DND-41 (cell line): ENCODE measurements around the gene ZC3H6.
"Not testable (repeated sequence)": the region's sequence is repeated elsewhere in the genome, so short reads cannot be mapped to it uniquely, and the experiment has no call there.

ENCODE experiments used
- ATAC-seq: fragments of 200-7000 bp; cut with Tn5 transposase; 3 replicates; pipeline ENCODE4 v1.9.1; 2021; ENCODE audit warnings: low read depth; ENCODE audit not compliant: insufficient read depth
- DNase-seq: peaks from one replicate; pipeline ENCODE4 v3.0.0-alpha.2; 2020
- H2AFZ ChIP-seq: 2 replicates; pipeline ENCODE4 v1.6.0; 2012; ENCODE audit warnings: low read depth, low read length
- H3K27ac ChIP-seq: 2 replicates; pipeline ENCODE4 v1.5.1; 2012; ENCODE audit warnings: low read length, inconsistent platforms
- H3K27me3 ChIP-seq: fragments of 200-600 bp; sonication (generic); 2 replicates; pipeline ENCODE4 v1.6.0; 2012; ENCODE audit warnings: low read length, mild to moderate bottlenecking, inconsistent platforms; ENCODE audit not compliant: insufficient read depth, poor library complexity
- H3K36me3 ChIP-seq: 2 replicates; pipeline ENCODE4 v1.5.1; 2012; ENCODE audit warnings: low read length, inconsistent platforms; ENCODE audit not compliant: insufficient read depth
- H3K4me1 ChIP-seq: 2 replicates; pipeline ENCODE4 v1.5.1; 2012; ENCODE audit warnings: mild to moderate bottlenecking, low read length; ENCODE audit not compliant: insufficient read depth
- H3K4me2 ChIP-seq: 2 replicates; pipeline ENCODE4 v1.6.0; 2012; ENCODE audit warnings: mild to moderate bottlenecking, moderate library complexity, low read length, inconsistent platforms; ENCODE audit not compliant: insufficient read depth
- H3K4me3 ChIP-seq, 2 experiments: fragments of 200-600 bp in 1 of 2; shearing (Covaris generic) in 1 of 2; 2 replicates each; pipeline ENCODE4 v1.5.1; 2012 to 2016; ENCODE audit warnings: inconsistent platforms in 2 of 2, low read length in 2 of 2, mild to moderate bottlenecking in 2 of 2, low read depth in 1 of 2, moderate library complexity in 1 of 2
- H3K79me2 ChIP-seq: 2 replicates; pipeline ENCODE4 v1.6.0; 2012; ENCODE audit warnings: low read length, inconsistent platforms; ENCODE audit not compliant: insufficient read depth
- H3K9ac ChIP-seq: 2 replicates; pipeline ENCODE4 v1.6.0; 2012; ENCODE audit warnings: low read depth, mild to moderate bottlenecking, inconsistent platforms, low read length, moderate library complexity
- H3K9me3 ChIP-seq: 2 replicates; pipeline ENCODE4 v1.5.1; 2012; ENCODE audit warnings: low read length, moderate library complexity, mild to moderate bottlenecking, inconsistent platforms; ENCODE audit not compliant: insufficient read depth, severe bottlenecking
- H4K20me1 ChIP-seq: 2 replicates; pipeline ENCODE4 v1.6.0; 2012; ENCODE audit warnings: low read length; ENCODE audit not compliant: insufficient read depth
- CTCF ChIP-seq: IDR thresholded peaks from 2 replicates; pipeline ENCODE4 v1.5.1; 2012; ENCODE audit warnings: borderline replicate concordance, low read length, moderate library complexity, mild to moderate bottlenecking; ENCODE audit not compliant: poor library complexity, severe bottlenecking; ENCODE audit errors: extremely low read depth
- EZH2 ChIP-seq: IDR thresholded peaks from 3 replicates; pipeline ENCODE4 v1.6.1; 2012; ENCODE audit warnings: borderline replicate concordance, low read depth, mild to moderate bottlenecking, moderate library complexity, low read length, inconsistent platforms; ENCODE audit not compliant: severe bottlenecking

ZC3H6 gene

GRCh38 chr2:112345030-112346027 is 69.9 kb downstream of the ZC3H6 start:
- Histone ChIP-seq H2AFZ (no peak overlapping the region), H3K9me3 (no peaks in the 10 kb centered on the region), H3K4me1 (no peaks in the 10 kb centered on the region), H3K4me3 (no peak overlapping the region), H3K27ac (no peak overlapping the region), H3K27me3 (no peaks in the 10 kb centered on the region), H3K79me2 (no peaks in the 10 kb centered on the region), H3K4me2 (no peak overlapping the region), H3K9ac (no peak overlapping the region), H3K36me3 (no peaks in the 10 kb centered on the region), H4K20me1 (no peaks in the 10 kb centered on the region)
- TF ChIP-seq CTCF (no peak), EZH2 (no peak)
- ATAC-seq, result no peak
- DNase-seq, result no peak

GRCh38 chr2:112352292-112352691 is 76.9 kb downstream of the ZC3H6 start:
- not testable (repeated sequence) for H4K20me1 ChIP-seq, DNase-seq

GRCh38 chr2:112352809-112353603 is 77.6 kb downstream of the ZC3H6 start:
- H2AFZ ChIP-seq, H3K9me3 ChIP-seq, H3K4me2 ChIP-seq, DNase-seq, ATAC-seq, H3K36me3 ChIP-seq, H4K20me1 ChIP-seq, H3K9ac ChIP-seq, H3K4me1 ChIP-seq, H3K27ac ChIP-seq, H3K27me3 ChIP-seq, H3K79me2 ChIP-seq, H3K4me3 ChIP-seq: not testable (repeated sequence)

More at GRCh38 chr2:112352292-112352691, 76.9 kb downstream of the ZC3H6 start:
- not testable (repeated sequence) for ATAC-seq, H3K4me3 ChIP-seq, H3K4me1 ChIP-seq, H3K27ac ChIP-seq, H3K27me3 ChIP-seq, H3K9ac ChIP-seq, H3K4me2 ChIP-seq, H3K79me2 ChIP-seq, H3K36me3 ChIP-seq, H3K9me3 ChIP-seq, H2AFZ ChIP-seq

GRCh38 chr2:112354335-112354734 is 78.9 kb downstream of the ZC3H6 start:
- not testable (repeated sequence) for H3K79me2 ChIP-seq, H3K36me3 ChIP-seq, H3K4me3 ChIP-seq, H3K4me2 ChIP-seq, H4K20me1 ChIP-seq, H3K27me3 ChIP-seq, DNase-seq, H3K9me3 ChIP-seq, H3K27ac ChIP-seq, H3K9ac ChIP-seq, H3K4me1 ChIP-seq, H2AFZ ChIP-seq, ATAC-seq

GRCh38 chr2:112360055-112360454 is 84.7 kb downstream of the ZC3H6 start:
- H3K27ac ChIP-seq, result not testable (repeated sequence)

More at GRCh38 chr2:112360055-112360454, 84.7 kb downstream of the ZC3H6 start:
- not testable (repeated sequence) for H3K4me1 ChIP-seq, DNase-seq, H2AFZ ChIP-seq, H3K79me2 ChIP-seq, H3K27me3 ChIP-seq, H3K36me3 ChIP-seq, H3K9me3 ChIP-seq, H3K9ac ChIP-seq, H3K4me3 ChIP-seq, H4K20me1 ChIP-seq, H3K4me2 ChIP-seq, ATAC-seq
